Loucy (cell line): Measurements from ENCODE around the gene IGFN1.

ENCODE experiments used
- H2AFZ ChIP-seq: fragments of 200-600 bp; sonication (generic); 2 replicates; pipeline ENCODE4 v1.6.0; 2016; ENCODE audit warnings: antibody characterized with exemption, mild to moderate bottlenecking, low read length, moderate library complexity
- H3F3A ChIP-seq: fragments of 200-600 bp; 2 replicates; pipeline ENCODE4 v1.6.0; 2016; ENCODE audit warnings: antibody characterized with exemption, low read depth, mild to moderate bottlenecking
- H3K27me3 ChIP-seq: fragments of 200-600 bp; sonication (generic); 2 replicates; pipeline ENCODE4 v1.6.1; 2014; ENCODE audit warnings: low read length, mild to moderate bottlenecking; ENCODE audit not compliant: insufficient read depth, poor library complexity, severe bottlenecking
- H3K36me3 ChIP-seq: fragments of 200-600 bp; sonication (generic); 2 replicates; pipeline ENCODE4 v1.6.1; 2016; ENCODE audit warnings: low read length; ENCODE audit not compliant: insufficient read depth
- H3K4me1 ChIP-seq: fragments of 200-600 bp; sonication (generic); 2 replicates; pipeline ENCODE4 v1.5.1; 2014; ENCODE audit warnings: low read length, mild to moderate bottlenecking; ENCODE audit not compliant: insufficient read depth, poor library complexity, severe bottlenecking
- H3K4me2 ChIP-seq: fragments of 200-600 bp; sonication (generic); 2 replicates; pipeline ENCODE4 v1.6.0; 2014; ENCODE audit warnings: antibody characterized with exemption, low read length, low read depth, mild to moderate bottlenecking; ENCODE audit not compliant: poor library complexity, severe bottlenecking
- H3K4me3 ChIP-seq: fragments of 200-600 bp; sonication (generic); 2 replicates; pipeline ENCODE4 v1.5.1; 2014; ENCODE audit warnings: low read length, mild to moderate bottlenecking, mixed read lengths; ENCODE audit not compliant: poor library complexity, severe bottlenecking
- H3K79me2 ChIP-seq: fragments of 200-600 bp; sonication (generic); 2 replicates; pipeline ENCODE4 v1.6.1; 2014; ENCODE audit warnings: low read length; ENCODE audit not compliant: insufficient read depth
- H3K9ac ChIP-seq: fragments of 200-600 bp; sonication (generic); 2 replicates; pipeline ENCODE4 v1.6.0; 2014; ENCODE audit warnings: mild to moderate bottlenecking, low read depth, low read length, moderate library complexity; ENCODE audit not compliant: poor library complexity, severe bottlenecking
- H3K9me2 ChIP-seq: fragments of 200-600 bp; sonication (generic); replicated peaks from 2 replicates; pipeline ENCODE4 v1.6.1; 2016; ENCODE audit warnings: low read depth, low read length, mixed read lengths
- H3K9me3 ChIP-seq: fragments of 200-600 bp; sonication (generic); 2 replicates; pipeline ENCODE4 v1.6.1; 2014; ENCODE audit warnings: mild to moderate bottlenecking, antibody characterized with exemption, low read length, low read depth; ENCODE audit not compliant: insufficient read depth
- H4K20me1 ChIP-seq: fragments of 200-600 bp; sonication (generic); 2 replicates; pipeline ENCODE4 v1.6.0; 2014; ENCODE audit warnings: antibody characterized with exemption, low read length, mild to moderate bottlenecking; ENCODE audit not compliant: insufficient read depth, poor library complexity, severe bottlenecking
- CTCF ChIP-seq: fragments of 200-600 bp; sonication (generic); conservative IDR thresholded peaks from 2 replicates; pipeline ENCODE4 v1.5.1; 2014; ENCODE audit warnings: mild to moderate bottlenecking, antibody characterized with exemption, low read length
- EZH2phosphoT487 ChIP-seq: fragments of 200-600 bp; IDR thresholded peaks from 2 replicates; pipeline ENCODE4 v1.6.1; 2018; ENCODE audit warnings: antibody characterized with exemption, mild to moderate bottlenecking, moderate library complexity, borderline replicate concordance

IGFN1 gene

GRCh38 chr1:201143726-201144635, 46.6 kb upstream of the IGFN1 start:
- Histone ChIP-seq H3K79me2 (no peaks in the 10 kb centered on the region), H3F3A (no peaks in the 10 kb centered on the region), H3K4me2 (no peak overlapping the region), H3K4me3 (no peak overlapping the region), H3K9me2 (no peaks in the 10 kb centered on the region), H3K27me3 (no peaks in the 10 kb centered on the region), H3K4me1 (no peaks in the 10 kb centered on the region), H3K9ac (no peak overlapping the region), H3K36me3 (peaks cover 63% of the 10 kb centered on the region; the same call in 1 of the 2 replicates), H4K20me1 (no peaks in the 10 kb centered on the region), H3K9me3 (no peaks in the 10 kb centered on the region), H2AFZ (no peak overlapping the region)
- no peak for TF ChIP-seq EZH2phosphoT487
- TF ChIP-seq CTCF, result no peak

GRCh38 chr1:201144701-201145100, 45.9 kb upstream of the IGFN1 start:
- H3K4me3 ChIP-seq, result no peak overlapping the region
- H3K4me1 ChIP-seq, result no peaks in the 10 kb centered on the region
- TF ChIP-seq EZH2phosphoT487 (no peak), CTCF (no peak)
- H2AFZ ChIP-seq, result no peak overlapping the region
- H3K4me2 ChIP-seq, result no peak overlapping the region
- no peaks in the 10 kb centered on the region for H3F3A ChIP-seq
- H3K79me2 ChIP-seq, result no peaks in the 10 kb centered on the region
- H3K9me3 ChIP-seq, result no peaks in the 10 kb centered on the region
- H4K20me1 ChIP-seq, result no peaks in the 10 kb centered on the region
- peaks cover 63% of the 10 kb centered on the region; the same call in 1 of the 2 replicates for H3K36me3 ChIP-seq
- H3K9ac ChIP-seq, result no peak overlapping the region
- H3K9me2 ChIP-seq, result no peaks in the 10 kb centered on the region
- H3K27me3 ChIP-seq, result no peaks in the 10 kb centered on the region

GRCh38 chr1:201145132-201145531, 45.5 kb upstream of the IGFN1 start:
- no peaks in the 10 kb centered on the region for H3K4me1 ChIP-seq
- peaks cover 63% of the 10 kb centered on the region; the same call in 1 of the 2 replicates for H3K36me3 ChIP-seq
- no peak overlapping the region for H2AFZ ChIP-seq
- H3K9ac ChIP-seq, result no peak overlapping the region
- no peaks in the 10 kb centered on the region for H3K79me2 ChIP-seq
- H3K9me2 ChIP-seq, result no peaks in the 10 kb centered on the region
- H4K20me1 ChIP-seq, result no peaks in the 10 kb centered on the region
- no peak for TF ChIP-seq EZH2phosphoT487
- no peak for TF ChIP-seq CTCF
- no peaks in the 10 kb centered on the region for H3K9me3 ChIP-seq
- H3K27me3 ChIP-seq, result no peaks in the 10 kb centered on the region
- H3K4me2 ChIP-seq, result no peak overlapping the region
- H3F3A ChIP-seq, result no peaks in the 10 kb centered on the region
- H3K4me3 ChIP-seq, result no peak overlapping the region
